ENCODE results near the gene ZNF215.

DNA sequence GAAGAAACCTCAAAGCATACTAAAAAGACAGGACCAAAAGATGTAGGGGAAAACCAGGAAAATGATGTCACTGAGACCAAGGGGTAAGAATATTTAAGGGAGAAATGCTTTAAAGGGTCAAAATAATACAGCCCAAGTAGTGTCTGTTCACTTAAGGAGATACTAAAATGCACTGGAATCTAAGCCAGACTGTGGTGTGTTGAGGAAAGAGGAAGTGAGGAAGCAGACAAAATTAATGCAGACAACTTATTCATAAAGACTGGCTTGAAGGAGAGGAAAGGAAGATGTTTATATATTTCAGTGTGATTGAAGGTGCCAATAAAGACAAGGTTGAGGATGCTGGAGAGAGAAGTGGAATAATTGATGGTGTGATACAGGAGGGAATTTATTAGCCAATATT lies 15.7 kb downstream of the ZNF215 start:
- TF ChIP-seq, protein P1, sequence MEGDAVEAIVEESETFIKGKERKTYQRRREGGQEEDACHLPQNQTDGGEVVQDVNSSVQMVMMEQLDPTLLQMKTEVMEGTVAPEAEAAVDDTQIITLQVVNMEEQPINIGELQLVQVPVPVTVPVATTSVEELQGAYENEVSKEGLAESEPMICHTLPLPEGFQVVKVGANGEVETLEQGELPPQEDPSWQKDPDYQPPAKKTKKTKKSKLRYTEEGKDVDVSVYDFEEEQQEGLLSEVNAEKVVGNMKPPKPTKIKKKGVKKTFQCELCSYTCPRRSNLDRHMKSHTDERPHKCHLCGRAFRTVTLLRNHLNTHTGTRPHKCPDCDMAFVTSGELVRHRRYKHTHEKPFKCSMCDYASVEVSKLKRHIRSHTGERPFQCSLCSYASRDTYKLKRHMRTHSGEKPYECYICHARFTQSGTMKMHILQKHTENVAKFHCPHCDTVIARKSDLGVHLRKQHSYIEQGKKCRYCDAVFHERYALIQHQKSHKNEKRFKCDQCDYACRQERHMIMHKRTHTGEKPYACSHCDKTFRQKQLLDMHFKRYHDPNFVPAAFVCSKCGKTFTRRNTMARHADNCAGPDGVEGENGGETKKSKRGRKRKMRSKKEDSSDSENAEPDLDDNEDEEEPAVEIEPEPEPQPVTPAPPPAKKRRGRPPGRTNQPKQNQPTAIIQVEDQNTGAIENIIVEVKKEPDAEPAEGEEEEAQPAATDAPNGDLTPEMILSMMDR (optimal IDR thresholded peaks at IDR 0.05 in 1 of 3, IDR thresholded peaks at IDR 0.05 in 1 of 3, conservative IDR thresholded peaks at IDR 0.05 in 1 of 3; ENCODE audit: extremely low read depth in 1 of 3, insufficient read depth in 2 of 3, low read length in 3 of 3) = no peak
- no peak for TF ChIP-seq EZH2 (IDR thresholded peaks at IDR 0.05; ENCODE audit: low read length)
